IPS-18a (cell line): ENCODE data around the gene DHH.

ENCODE experiments used
- H3K27ac ChIP-seq: one replicate; pipeline ENCODE4 v1.5.1; 2013; ENCODE audit warnings: low read length
- H3K27me3 ChIP-seq: one replicate; pipeline ENCODE4 v1.6.1; 2013; ENCODE audit warnings: mild to moderate bottlenecking, low read length; ENCODE audit not compliant: control insufficient read depth, insufficient read depth
- H3K36me3 ChIP-seq: one replicate; pipeline ENCODE4 v1.6.1; 2013; ENCODE audit warnings: low read depth, low read length; ENCODE audit not compliant: control insufficient read depth
- H3K4me1 ChIP-seq: one replicate; pipeline ENCODE4 v1.6.1; 2013; ENCODE audit warnings: low read depth, low read length; ENCODE audit not compliant: control insufficient read depth
- H3K4me3 ChIP-seq: one replicate; pipeline ENCODE4 v1.5.1; 2013; ENCODE audit warnings: low read length
- H3K9ac ChIP-seq: one replicate; pipeline ENCODE4 v1.6.1; 2013; ENCODE audit warnings: mild to moderate bottlenecking, low read length, moderate library complexity
- H3K9me3 ChIP-seq: one replicate; pipeline ENCODE4 v1.6.1; 2013; ENCODE audit warnings: low read depth, low read length; ENCODE audit not compliant: control insufficient read depth

The DHH gene

GRCh38 chr12:49105504-49106084 is 11.0 kb upstream of the DHH start:
- Histone ChIP-seq H3K9ac (no peak overlapping the region), H3K27ac (no peak overlapping the region), H3K36me3 (peaks cover 29% of the 10 kb centered on the region)

DNA sequence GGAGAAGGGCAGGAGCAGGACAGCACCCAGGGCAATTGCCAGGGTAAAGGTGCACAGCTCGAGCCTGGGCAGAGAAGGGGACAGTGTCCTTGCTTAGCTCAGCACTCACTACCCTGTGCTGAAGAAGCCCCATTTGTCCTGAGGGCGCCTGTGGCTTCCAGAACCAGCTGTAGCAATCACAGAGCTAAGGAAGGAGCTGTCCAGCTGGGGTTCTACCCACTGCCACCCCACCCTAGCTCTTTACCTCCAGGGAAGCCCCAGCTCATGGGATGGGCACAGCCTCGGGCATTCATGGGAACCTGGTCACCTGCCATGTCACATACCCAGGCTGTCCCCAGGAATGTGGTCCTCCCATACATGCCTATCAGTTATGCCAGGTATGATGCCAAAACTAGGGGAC is 10.2 kb upstream of the DHH start:
- Histone ChIP-seq H3K36me3 (peaks cover 35% of the 10 kb centered on the region), H3K4me1 (peaks cover 6% of the 10 kb centered on the region), H3K4me3 (no peak overlapping the region), H3K9me3 (no peaks in the 10 kb centered on the region), H3K27ac (no peak overlapping the region), H3K9ac (no peak overlapping the region), H3K27me3 (no peaks in the 10 kb centered on the region)

More at GRCh38 chr12:49105504-49106084, 11.0 kb upstream of the DHH start:
- H3K4me3 ChIP-seq = no peak overlapping the region
- no peaks in the 10 kb centered on the region for H3K27me3 ChIP-seq
- no peaks in the 10 kb centered on the region for H3K9me3 ChIP-seq
- H3K4me1 ChIP-seq = peaks cover 6% of the 10 kb centered on the region

DNA sequence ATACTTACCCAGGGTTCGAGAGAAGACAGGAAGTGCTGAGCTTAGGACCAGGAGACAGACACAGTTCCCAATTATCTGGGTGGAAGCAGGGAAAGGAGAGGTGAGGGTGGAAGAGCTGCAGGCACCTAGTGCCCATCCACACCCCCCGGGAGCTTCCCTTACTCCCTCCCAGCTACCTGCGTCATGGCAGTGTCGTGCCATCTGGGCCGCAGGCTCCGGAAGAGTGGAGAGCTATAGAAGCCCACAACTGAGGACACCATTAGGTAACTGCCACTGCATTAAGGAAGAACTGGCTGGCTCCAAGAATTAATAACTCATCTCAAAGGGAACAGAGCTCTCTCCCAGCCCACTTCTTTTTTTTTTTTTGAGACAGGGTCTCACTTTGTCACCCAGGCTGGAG is 5.8 kb upstream of the DHH start:
- no peaks in the 10 kb centered on the region for H3K9me3 ChIP-seq
- H3K9ac ChIP-seq = no peak overlapping the region
- no peak overlapping the region for H3K27ac ChIP-seq
- peaks cover 6% of the 10 kb centered on the region for H3K27me3 ChIP-seq
- H3K36me3 ChIP-seq = peaks cover 30% of the 10 kb centered on the region
- H3K4me1 ChIP-seq = no peaks in the 10 kb centered on the region
- H3K4me3 ChIP-seq = no peak overlapping the region

DNA sequence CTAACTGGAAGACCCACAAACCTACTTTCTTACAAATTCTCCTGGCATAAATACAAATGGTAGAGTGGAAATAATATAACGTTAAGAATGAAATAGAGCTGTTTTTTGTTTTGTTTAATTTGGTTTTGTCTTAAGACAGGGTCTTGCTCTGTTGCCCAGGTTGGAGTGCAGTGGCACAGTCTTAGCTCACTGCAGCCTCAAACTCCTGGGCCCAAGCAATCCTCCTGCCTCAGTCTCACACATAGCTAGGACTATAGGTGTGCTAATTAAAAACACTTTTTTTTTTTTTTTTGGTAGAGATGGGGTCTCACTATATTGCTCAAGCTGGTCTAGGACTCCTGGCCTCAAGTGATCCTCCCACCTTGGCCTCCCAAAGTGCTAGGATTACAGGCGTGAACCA is 4.1 kb upstream of the DHH start:
- peaks cover 25% of the 10 kb centered on the region for H3K36me3 ChIP-seq

GRCh38 chr12:49098035-49098451 is 3.4 kb upstream of the DHH start:
- peaks cover 18% of the 10 kb centered on the region for H3K36me3 ChIP-seq
- H3K9me3 ChIP-seq = no peaks in the 10 kb centered on the region
- H3K27ac ChIP-seq = no peak overlapping the region
- H3K4me1 ChIP-seq = no peaks in the 10 kb centered on the region
- H3K9ac ChIP-seq = no peak overlapping the region
- no peak overlapping the region for H3K4me3 ChIP-seq
- peaks cover 30% of the 10 kb centered on the region for H3K27me3 ChIP-seq

More for the DNA sequence above, 4.1 kb upstream of the DHH start:
- H3K27ac ChIP-seq = no peak overlapping the region
- no peak overlapping the region for H3K4me3 ChIP-seq
- peaks cover 23% of the 10 kb centered on the region for H3K27me3 ChIP-seq
- no peaks in the 10 kb centered on the region for H3K4me1 ChIP-seq
- no peak overlapping the region for H3K9ac ChIP-seq
- no peaks in the 10 kb centered on the region for H3K9me3 ChIP-seq

- H3K27ac ChIP-seq = no peak overlapping the region
- no peak overlapping the region for H3K4me3 ChIP-seq
- H3K4me1 ChIP-seq = no peaks in the 10 kb centered on the region
- H3K27me3 ChIP-seq = peaks cover 36% of the 10 kb centered on the region
- no peak overlapping the region for H3K9ac ChIP-seq
- no peaks in the 10 kb centered on the region for H3K9me3 ChIP-seq
- peaks cover 12% of the 10 kb centered on the region for H3K36me3 ChIP-seq
Measured at GRCh38 chr12:49097381-49097780, 2.8 kb upstream of the DHH start.

DNA sequence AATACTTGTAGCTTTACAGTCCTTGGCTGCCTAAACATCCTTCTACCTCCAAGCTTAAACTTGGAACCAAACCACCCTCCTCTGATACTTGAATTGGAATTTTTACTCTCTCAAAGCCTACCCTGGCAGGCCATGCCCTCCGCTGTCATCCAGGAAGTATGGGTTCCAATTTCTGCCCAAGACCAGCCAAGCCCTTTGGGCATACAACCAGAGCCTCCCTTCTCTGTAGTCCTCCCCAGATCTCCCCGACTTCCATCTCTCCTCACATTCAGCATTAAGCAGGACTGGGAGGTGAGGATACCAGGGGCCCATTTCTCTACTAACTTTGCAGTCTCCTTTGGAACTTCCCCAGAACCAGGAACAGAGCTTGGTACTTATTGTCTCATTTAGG is 369 bp upstream of the DHH start:
- peaks cover 60% of the 10 kb centered on the region for H3K27me3 ChIP-seq
- peaks cover 2% of the 10 kb centered on the region for H3K36me3 ChIP-seq
- peak overlapping the region; percentile 49 for H3K4me3 ChIP-seq
- H3K9me3 ChIP-seq = no peaks in the 10 kb centered on the region
- peaks cover 6% of the 10 kb centered on the region for H3K4me1 ChIP-seq
- H3K27ac ChIP-seq = no peak overlapping the region
- no peak overlapping the region for H3K9ac ChIP-seq

DNA sequence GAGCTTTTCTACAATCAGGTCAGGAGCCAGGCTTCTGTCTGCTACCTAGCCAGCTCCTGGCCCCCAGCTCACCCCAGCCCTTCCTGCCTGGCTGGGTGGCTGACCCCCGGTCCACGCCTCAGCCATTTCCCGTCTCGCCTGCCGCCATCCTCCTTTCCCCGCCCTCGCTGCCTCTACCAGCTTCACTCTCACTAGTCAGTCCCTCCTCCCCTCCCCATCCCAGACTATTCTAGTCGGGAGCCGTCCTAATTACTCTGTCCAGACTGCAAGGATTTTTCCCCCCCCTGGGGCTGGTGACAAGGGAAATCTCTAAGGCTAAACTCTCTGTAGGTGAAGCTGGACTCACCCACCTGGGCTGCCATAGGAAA is 825 bp downstream of the DHH start:
- no peaks in the 10 kb centered on the region for H3K36me3 ChIP-seq
- H3K9ac ChIP-seq = no peak overlapping the region
- H3K4me1 ChIP-seq = peaks cover 11% of the 10 kb centered on the region
- H3K9me3 ChIP-seq = no peaks in the 10 kb centered on the region
- H3K27ac ChIP-seq = no peak overlapping the region
- peaks cover 72% of the 10 kb centered on the region for H3K27me3 ChIP-seq
- peak overlapping the region; percentile 49 for H3K4me3 ChIP-seq

- no peak overlapping the region for H3K4me3 ChIP-seq
- peaks cover 81% of the 10 kb centered on the region for H3K27me3 ChIP-seq
- H3K4me1 ChIP-seq = peaks cover 13% of the 10 kb centered on the region
Measured at GRCh38 chr12:49092816-49093406, 1.7 kb downstream of the DHH start.

GRCh38 chr12:49092086-49092815 is 2.4 kb downstream of the DHH start:
- H3K9me3 ChIP-seq = no peaks in the 10 kb centered on the region
- H3K4me1 ChIP-seq = peaks cover 13% of the 10 kb centered on the region
- no peaks in the 10 kb centered on the region for H3K36me3 ChIP-seq
- H3K9ac ChIP-seq = no peak overlapping the region
- H3K4me3 ChIP-seq = peak overlapping the region; percentile 43
- no peak overlapping the region for H3K27ac ChIP-seq
- peaks cover 87% of the 10 kb centered on the region for H3K27me3 ChIP-seq

More at GRCh38 chr12:49092816-49093406, 1.7 kb downstream of the DHH start:
- no peak overlapping the region for H3K9ac ChIP-seq
- no peaks in the 10 kb centered on the region for H3K9me3 ChIP-seq
- no peak overlapping the region for H3K27ac ChIP-seq
- H3K36me3 ChIP-seq = no peaks in the 10 kb centered on the region

- Histone ChIP-seq H3K4me1 (peaks cover 13% of the 10 kb centered on the region), H3K27ac (no peak overlapping the region), H3K27me3 (peaks cover 92% of the 10 kb centered on the region), H3K9me3 (no peaks in the 10 kb centered on the region), H3K4me3 (peak overlapping the region; percentile 43), H3K9ac (no peak overlapping the region), H3K36me3 (no peaks in the 10 kb centered on the region)
Measured at GRCh38 chr12:49091836-49092085, 2.8 kb downstream of the DHH start.
